ENCODE results near the gene SLC30A5.

DNA sequence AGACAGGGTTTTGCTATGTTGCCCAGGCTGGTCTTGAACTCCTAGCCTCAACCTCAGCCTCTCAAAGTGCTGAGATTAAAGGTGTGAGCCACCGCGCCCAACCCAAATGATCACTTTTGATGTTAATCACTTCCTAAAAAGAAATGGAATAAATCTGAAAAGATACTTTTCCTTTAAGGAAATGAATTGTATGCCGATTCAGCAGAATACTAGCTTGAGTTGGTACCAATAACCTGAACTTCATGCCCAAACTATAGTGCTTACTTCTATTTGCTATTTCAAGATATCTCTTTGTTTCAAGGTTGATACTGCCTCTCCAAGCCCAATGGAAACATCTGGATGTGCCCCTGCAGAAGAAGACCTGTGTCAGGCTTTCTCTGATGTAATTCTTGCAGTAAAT, 77.2 kb downstream of the SLC30A5 start:
- TF ChIP-seq, protein P1, sequence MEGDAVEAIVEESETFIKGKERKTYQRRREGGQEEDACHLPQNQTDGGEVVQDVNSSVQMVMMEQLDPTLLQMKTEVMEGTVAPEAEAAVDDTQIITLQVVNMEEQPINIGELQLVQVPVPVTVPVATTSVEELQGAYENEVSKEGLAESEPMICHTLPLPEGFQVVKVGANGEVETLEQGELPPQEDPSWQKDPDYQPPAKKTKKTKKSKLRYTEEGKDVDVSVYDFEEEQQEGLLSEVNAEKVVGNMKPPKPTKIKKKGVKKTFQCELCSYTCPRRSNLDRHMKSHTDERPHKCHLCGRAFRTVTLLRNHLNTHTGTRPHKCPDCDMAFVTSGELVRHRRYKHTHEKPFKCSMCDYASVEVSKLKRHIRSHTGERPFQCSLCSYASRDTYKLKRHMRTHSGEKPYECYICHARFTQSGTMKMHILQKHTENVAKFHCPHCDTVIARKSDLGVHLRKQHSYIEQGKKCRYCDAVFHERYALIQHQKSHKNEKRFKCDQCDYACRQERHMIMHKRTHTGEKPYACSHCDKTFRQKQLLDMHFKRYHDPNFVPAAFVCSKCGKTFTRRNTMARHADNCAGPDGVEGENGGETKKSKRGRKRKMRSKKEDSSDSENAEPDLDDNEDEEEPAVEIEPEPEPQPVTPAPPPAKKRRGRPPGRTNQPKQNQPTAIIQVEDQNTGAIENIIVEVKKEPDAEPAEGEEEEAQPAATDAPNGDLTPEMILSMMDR (IDR thresholded peaks at IDR 0.05 in 2 of 3, conservative IDR thresholded peaks at IDR 0.05 in 1 of 3; ENCODE audit: control insufficient read depth in 2 of 3, extremely low read depth in 1 of 3, insufficient read depth in 1 of 3, low read depth in 3 of 3, low read length in 3 of 3) = no peak
- TF ChIP-seq EZH2 (IDR thresholded peaks at IDR 0.05; ENCODE audit: borderline replicate concordance, control insufficient read depth, low read depth, low read length) (no peak), SUZ12 (IDR thresholded peaks at IDR 0.05; ENCODE audit: unreplicated experiment) (no peak), JUND (IDR thresholded peaks at IDR 0.05; ENCODE audit: low read depth, low read length) (no peak), MYC (IDR thresholded peaks at IDR 0.05; ENCODE audit: insufficient read depth, insufficient read length, insufficient replicate concordance, low read length, severe bottlenecking) (no peak), POLR2A (IDR thresholded peaks at IDR 0.05; ENCODE audit: low read depth, low read length) (no peak), LARP7 (IDR thresholded peaks at IDR 0.05) (no peak), POU2F2 (IDR thresholded peaks at IDR 0.05; ENCODE audit: borderline replicate concordance, low read depth, low read length) (no peak), SP1 (IDR thresholded peaks at IDR 0.05; ENCODE audit: low read depth, low read length) (no peak), EP300 (IDR thresholded peaks at IDR 0.05; ENCODE audit: borderline replicate concordance in 1 of 2, control insufficient read depth in 1 of 2, low read depth in 2 of 2, low read length in 2 of 2) (no peak), HDAC6 (IDR thresholded peaks at IDR 0.05; ENCODE audit: unreplicated experiment) (no peak)
- TF ChIP-seq, protein P2, sequence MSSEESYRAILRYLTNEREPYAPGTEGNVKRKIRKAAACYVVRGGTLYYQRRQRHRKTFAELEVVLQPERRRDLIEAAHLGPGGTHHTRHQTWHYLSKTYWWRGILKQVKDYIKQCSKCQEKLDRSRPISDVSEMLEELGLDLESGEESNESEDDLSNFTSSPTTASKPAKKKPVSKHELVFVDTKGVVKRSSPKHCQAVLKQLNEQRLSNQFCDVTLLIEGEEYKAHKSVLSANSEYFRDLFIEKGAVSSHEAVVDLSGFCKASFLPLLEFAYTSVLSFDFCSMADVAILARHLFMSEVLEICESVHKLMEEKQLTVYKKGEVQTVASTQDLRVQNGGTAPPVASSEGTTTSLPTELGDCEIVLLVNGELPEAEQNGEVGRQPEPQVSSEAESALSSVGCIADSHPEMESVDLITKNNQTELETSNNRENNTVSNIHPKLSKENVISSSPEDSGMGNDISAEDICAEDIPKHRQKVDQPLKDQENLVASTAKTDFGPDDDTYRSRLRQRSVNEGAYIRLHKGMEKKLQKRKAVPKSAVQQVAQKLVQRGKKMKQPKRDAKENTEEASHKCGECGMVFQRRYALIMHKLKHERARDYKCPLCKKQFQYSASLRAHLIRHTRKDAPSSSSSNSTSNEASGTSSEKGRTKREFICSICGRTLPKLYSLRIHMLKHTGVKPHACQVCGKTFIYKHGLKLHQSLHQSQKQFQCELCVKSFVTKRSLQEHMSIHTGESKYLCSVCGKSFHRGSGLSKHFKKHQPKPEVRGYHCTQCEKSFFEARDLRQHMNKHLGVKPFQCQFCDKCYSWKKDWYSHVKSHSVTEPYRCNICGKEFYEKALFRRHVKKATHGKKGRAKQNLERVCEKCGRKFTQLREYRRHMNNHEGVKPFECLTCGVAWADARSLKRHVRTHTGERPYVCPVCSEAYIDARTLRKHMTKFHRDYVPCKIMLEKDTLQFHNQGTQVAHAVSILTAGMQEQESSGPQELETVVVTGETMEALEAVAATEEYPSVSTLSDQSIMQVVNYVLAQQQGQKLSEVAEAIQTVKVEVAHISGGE (CRISPR knock-in tag; IDR thresholded peaks at IDR 0.05) = no peak

Data from GM12878 (cell line).